Adrenal gland (tissue), 5 donors: ENCODE measurements around the gene GALNTL6.

ENCODE experiments used
- CTCF ChIP-seq, 6 experiments: fragments of 450-650 bp in 4 of 6; fragments of 200-600 bp in 2 of 6; sonication (generic) in 1 of 6; IDR thresholded peaks; 1 replicate in 5 of 6; 2 replicates in 1 of 6; pipeline versions ENCODE4 v1.5.1 to v1.8.0; 2016 to 2021; ENCODE audit warnings: antibody characterized with exemption in 6 of 6, mild to moderate bottlenecking in 2 of 6, moderate library complexity in 1 of 6
- POLR2A ChIP-seq, 2 donors: fragments of 450-650 bp; IDR thresholded peaks; one replicate each; pipeline ENCODE4 v1.6.1; 2017; ENCODE audit warnings: antibody characterized with exemption in 2 of 2, mild to moderate bottlenecking in 2 of 2, moderate library complexity in 1 of 2
- donor health status: DM: no; HTN: no; CAD: no.

GRCh38 chr4:172826861-172827260 is 1013.7 kb downstream of the GALNTL6 start:
- TF ChIP-seq CTCF (IDR thresholded peaks at IDR 0.05) (no peak), POLR2A (IDR thresholded peaks at IDR 0.05) (no peak)
